Endothelial cell of umbilical vein (primary cell): ENCODE measurements around the gene AGRP. TPM values are rescaled to one million over a fixed set of nuclear protein-coding genes. Genes with fewer than 3 reads are reported as not detected.

Source experiments
- BruUV-seq: library from RNA; stranded (reverse); fragments of 400-500 nt; replicated peaks from 2 replicates; lab custom pipeline; 2021; lab: Mats Ljungman, UMichigan
- CTCF ChIA-PET: fragments of 300-600, 350-600 bp; sonication (Branson Sonifier 250); formaldehyde crosslinking; loops from one replicate; lab custom pipeline; 2021; ENCODE audit warnings: antibody characterized with exemption, inconsistent platforms; lab: Charles Lee
- POLR2A ChIA-PET: fragments of 300-600, 350-600 bp; sonication (Branson Sonifier 250); formaldehyde crosslinking; loops from one replicate; lab custom pipeline; 2021; ENCODE audit warnings: antibody characterized with exemption, inconsistent platforms; lab: Charles Lee
- DNase-seq: peaks from one replicate; pipeline ENCODE4 v3.0.0-alpha.2; 2011; ENCODE audit warnings: low read depth, low spot score
- FAIRE-seq: peaks from 2 replicates; lab custom pipeline; 2011; peaks lifted over from hg19 to GRCh38; lab: Jason Lieb, UNC
- H2AFZ ChIP-seq: 2 replicates; pipeline ENCODE4 v1.6.0; 2012; ENCODE audit warnings: low read depth, low read length, control low read depth, inconsistent platforms
- H3K27ac ChIP-seq: 2 replicates; pipeline ENCODE4 v1.5.1; 2011; ENCODE audit warnings: low read depth, mild to moderate bottlenecking, control low read depth, low read length, moderate library complexity; ENCODE audit not compliant: insufficient read depth
- H3K27me3 ChIP-seq, 2 experiments: 2 replicates each; pipeline versions ENCODE4 v1.6.0 to v1.6.1; 2011; ENCODE audit warnings: low read length in 2 of 2, mixed read lengths in 1 of 2; ENCODE audit not compliant: control insufficient read depth in 2 of 2, insufficient read depth in 2 of 2
- H3K36me3 ChIP-seq, 2 experiments: 2 replicates in 1 of 2; 3 replicates in 1 of 2; pipeline ENCODE4 v1.5.1; 2011; ENCODE audit warnings: low read length in 2 of 2, mild to moderate bottlenecking in 1 of 2, moderate library complexity in 1 of 2; ENCODE audit not compliant: control insufficient read depth in 2 of 2, insufficient read depth in 2 of 2; ENCODE audit errors: extremely low read depth in 1 of 2
- H3K4me1 ChIP-seq: 3 replicates; pipeline ENCODE4 v1.5.1; 2011; ENCODE audit warnings: mild to moderate bottlenecking, low read length; ENCODE audit not compliant: control insufficient read depth, insufficient read depth; ENCODE audit errors: extremely low read depth
- H3K4me2 ChIP-seq: 2 replicates; pipeline ENCODE4 v1.6.1; 2011; ENCODE audit warnings: low read length, control low read depth, mixed read lengths; ENCODE audit not compliant: insufficient read depth
- H3K4me3 ChIP-seq, 3 experiments: fragments of 200-600 bp in 1 of 3; sonication (generic), shearing (Covaris generic) in 1 of 3; replicated peaks in 1 of 3; 2 replicates each; pipeline ENCODE4 v1.5.1; 2011 to 2016; ENCODE audit warnings: control low read depth in 3 of 3, low read length in 3 of 3, mild to moderate bottlenecking in 2 of 3, inconsistent platforms in 1 of 3, low read depth in 1 of 3, moderate library complexity in 1 of 3; ENCODE audit not compliant: insufficient read depth in 1 of 3
- H3K79me2 ChIP-seq: 2 replicates; pipeline ENCODE4 v1.6.0; 2012; ENCODE audit warnings: low read length, inconsistent platforms; ENCODE audit not compliant: control insufficient read depth, insufficient read depth
- H3K9ac ChIP-seq: replicated peaks from 2 replicates; pipeline ENCODE3; 2011; ENCODE audit warnings: low read length, control low read depth; ENCODE audit not compliant: insufficient read depth; ENCODE audit errors: extremely low read depth
- H3K9me1 ChIP-seq: replicated peaks from 3 replicates; pipeline ENCODE4 v1.6.0; 2011; ENCODE audit warnings: mild to moderate bottlenecking, low read length; ENCODE audit not compliant: control insufficient read depth, insufficient read depth; ENCODE audit errors: extremely low read depth
- H3K9me3 ChIP-seq: replicated peaks from 2 replicates; pipeline ENCODE4 v1.5.1; 2012; ENCODE audit warnings: low read length, inconsistent platforms; ENCODE audit not compliant: control insufficient read depth, insufficient read depth
- H4K20me1 ChIP-seq: replicated peaks from 2 replicates; pipeline ENCODE3; 2011; ENCODE audit warnings: mild to moderate bottlenecking, low read length; ENCODE audit not compliant: control insufficient read depth, insufficient read depth; ENCODE audit errors: extremely low read depth
- CTCF ChIP-seq, 2 donors: IDR thresholded peaks; 1 replicate in 1 of 2; 2 replicates in 1 of 2; pipeline ENCODE4 v1.5.1; 2011; ENCODE audit warnings: low read length in 2 of 2, mild to moderate bottlenecking in 2 of 2, moderate library complexity in 2 of 2, control low read depth in 1 of 2, inconsistent platforms in 1 of 2, low read depth in 1 of 2; ENCODE audit not compliant: insufficient read depth in 1 of 2; ENCODE audit errors: extremely low read depth in 1 of 2
- GATA2 ChIP-seq: IDR thresholded peaks from 2 replicates; pipeline ENCODE4 v1.7.0; 2011; ENCODE audit warnings: low read depth, mild to moderate bottlenecking, moderate library complexity, mixed read lengths, low read length; ENCODE audit not compliant: insufficient read length, insufficient read depth
- JUN ChIP-seq: IDR thresholded peaks from 2 replicates; pipeline ENCODE4 v1.6.1; 2011; ENCODE audit warnings: borderline replicate concordance, low read depth; ENCODE audit not compliant: insufficient read length, insufficient read depth
- POLR2AphosphoS5 ChIP-seq: IDR thresholded peaks from 2 replicates; pipeline ENCODE4 v1.6.1; 2012; ENCODE audit warnings: low read depth, mild to moderate bottlenecking, control low read depth, low read length, moderate library complexity; ENCODE audit not compliant: insufficient read depth
- dilution Hi-C: fragments of 300-500 bp; cut with MboI; formaldehyde crosslinking; loops from one replicate; pipeline ENCODE4 v1.15.0; 2019; ENCODE audit warnings: low sequenced_read_pairs; ENCODE audit not compliant: extremely low pct_ligation_motif_present
- intact Hi-C: fragments of 100-400 bp; cut with micrococcal nuclease; formaldehyde crosslinking; loops from one replicate; pipeline ENCODE4 v1.10.0; 2022
- polyA plus RNA-seq, 4 experiments: library from polyadenylated mRNA; depleted of rRNA in 3 of 4; stranded (reverse) in 3 of 4; unstranded in 1 of 4; fragments of >200 nt; gene quantifications; 2 replicates each; pipeline versions ENCODE4 v1.2.1 to v1.2.3, GENCODE V29; 2011 to 2012; ENCODE audit warnings: missing spikeins in 1 of 4
- total RNA-seq: library from RNA; stranded (reverse); gene quantifications from 2 replicates; pipeline ENCODE4 v1.2.3, GENCODE V29; 2021

The AGRP gene
- total and polyA plus RNA-seq, 2 donors (not counting 3 experiments of a cell fraction or from before 2014, with no cell fraction given) = not detected

DNA sequence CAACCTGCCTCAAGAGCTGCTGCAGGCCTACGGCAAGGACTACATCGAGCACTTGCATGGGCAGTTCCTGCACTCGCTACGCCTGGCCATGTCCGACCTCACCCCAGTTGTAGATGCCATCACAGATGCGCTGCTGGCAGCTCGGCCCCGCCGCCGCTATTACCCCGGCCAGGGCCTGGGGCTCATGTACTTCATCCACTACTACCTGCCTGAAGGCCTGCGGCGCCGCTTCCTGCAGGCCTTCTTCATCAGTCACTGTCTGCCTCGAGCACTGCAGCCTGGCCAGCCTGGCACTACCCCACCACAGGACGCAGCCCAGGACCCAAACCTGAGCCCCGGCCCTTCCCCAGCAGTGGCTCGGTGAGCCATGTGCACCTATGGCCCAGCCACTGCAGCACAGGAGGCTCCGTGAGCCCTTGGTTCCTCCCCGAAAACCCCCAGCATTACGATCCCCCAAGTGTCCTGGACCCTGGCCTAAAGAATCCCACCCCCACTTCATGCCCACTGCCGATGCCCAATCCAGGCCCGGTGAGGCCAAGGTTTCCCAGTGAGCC, 46.6 kb downstream of the AGRP start:
- Histone ChIP-seq H3K9me3 (no peaks in the 10 kb centered on the region), H3K4me2 (no peak overlapping the region), H3K4me3 (no peak overlapping the region), H2AFZ (no peak overlapping the region), H3K4me1 (peaks cover under 1% of the 10 kb centered on the region), H3K36me3 (peaks cover 0 to 21% of the 10 kb centered on the region in 2 experiments), H3K79me2 (no peaks in the 10 kb centered on the region), H3K9me1 (no peaks in the 10 kb centered on the region), H4K20me1 (no peaks in the 10 kb centered on the region), H3K27ac (no peak overlapping the region), H3K27me3 (no peaks in the 10 kb centered on the region), H3K9ac (no peak overlapping the region)
- CTCF ChIA-PET = interaction anchor here (1.1 to 1.4 kb wide), 3 partner anchors 20 to 37 kb away, joined by 4 to 5 read pairs (median 4); no protein-coding TSS in a partner anchor
- dilution Hi-C loops = no loop called here
- BruUV-seq = no TSS peak
- FAIRE-seq = no peak
- POLR2A ChIA-PET = no interaction called here
- no peak for DNase-seq
- TF ChIP-seq GATA2 (no peak), POLR2AphosphoS5 (no peak), JUN (no peak), CTCF (IDR thresholded peaks at IDR 0.05; ENCODE audit: extremely low read depth in 1 of 2, insufficient read depth in 1 of 2, low read depth in 1 of 2, low read length in 2 of 2) (no peak)
- intact Hi-C loops = no loop called here

- H3K4me3 ChIP-seq = no peak overlapping the region
- dilution Hi-C loops = no loop called here
- H3K4me2 ChIP-seq = no peak overlapping the region
- no peaks in the 10 kb centered on the region for H4K20me1 ChIP-seq
- ChIA-PET CTCF (interaction anchor here (1.1 to 1.4 kb wide), 3 partner anchors 21 to 36 kb away, joined by 4 to 5 read pairs (median 4); no protein-coding TSS in a partner anchor), POLR2A (no interaction called here)
- intact Hi-C loops = no loop called here
- FAIRE-seq (no peak), DNase-seq (no peak)
- BruUV-seq = no TSS peak
- no peak for TF ChIP-seq POLR2AphosphoS5
- no peak overlapping the region for H2AFZ ChIP-seq
- no peaks in the 10 kb centered on the region for H3K79me2 ChIP-seq
- H3K9me3 ChIP-seq = no peaks in the 10 kb centered on the region
- no peak overlapping the region for H3K27ac ChIP-seq
- H3K9ac ChIP-seq = no peak overlapping the region
- no peaks in the 10 kb centered on the region for H3K27me3 ChIP-seq
- no peaks in the 10 kb centered on the region for H3K9me1 ChIP-seq
- peaks cover 0 to 21% of the 10 kb centered on the region in 2 experiments for H3K36me3 ChIP-seq
- H3K4me1 ChIP-seq = peaks cover 4% of the 10 kb centered on the region
Measured at GRCh38 chr16:67435758-67436164, 47.6 kb downstream of the AGRP start.
